Measurements from ENCODE around the gene UMAD1. TPM values are rescaled to one million over a fixed set of nuclear protein-coding genes. Genes with fewer than 3 reads are reported as not detected.

The UMAD1 gene
- total and polyA plus RNA-seq, 2 experiments from 2014 or later: 8.4 to 12.4 TPM

- Histone ChIP-seq H2AFZ (no peak overlapping the region), H3K27me3 (ENCODE audit: insufficient read depth) (no peaks in the 10 kb centered on the region), H3F3A (replicated peaks; ENCODE audit: low read depth) (no peaks in the 10 kb centered on the region), H3K9me2 (ENCODE audit: insufficient read depth) (no peaks in the 10 kb centered on the region), H3K4me2 (no peak overlapping the region), H3K27ac (ENCODE audit: low read depth) (no peak overlapping the region), H3K4me3 (no peak overlapping the region), H3K36me3 (ENCODE audit: insufficient read depth) (no peaks in the 10 kb centered on the region), H3K4me1 (ENCODE audit: insufficient read depth) (peaks cover 42% of the 10 kb centered on the region), H4K20me1 (replicated peaks; ENCODE audit: insufficient read depth) (no peaks in the 10 kb centered on the region), H3K79me2 (replicated peaks; ENCODE audit: insufficient read depth) (no peaks in the 10 kb centered on the region)
- Mint-ChIP-seq H3K27me3 (ENCODE audit: insufficient read depth, low read depth, poor library complexity) (peaks cover 4% of the 10 kb centered on the region), H3K4me1 (peaks cover 40% of the 10 kb centered on the region), H3K9me3 (no peaks in the 10 kb centered on the region; the same call in 2 of the 3 replicates), H3K4me3 (no peak overlapping the region), H3K27ac (no peak overlapping the region), H3K36me3 (ENCODE audit: low read depth) (no peaks in the 10 kb centered on the region)
- DNase-seq (ENCODE audit: low spot score) (no peak), ATAC-seq (no peak)
- TF ChIP-seq ZNF462 (CRISPR knock-in tag; IDR thresholded peaks at IDR 0.05) (no peak), NANOG (IDR thresholded peaks at IDR 0.05; ENCODE audit: borderline replicate concordance) (no peak), JUNB (IDR thresholded peaks at IDR 0.05; ENCODE audit: unreplicated experiment) (no peak), CREB1 (CRISPR knock-in tag; IDR thresholded peaks at IDR 0.05; ENCODE audit: low read depth) (no peak), EZH2 (IDR thresholded peaks at IDR 0.05; ENCODE audit: low read depth, unreplicated experiment) (no peak), REST (IDR thresholded peaks at IDR 0.05; ENCODE audit: unreplicated experiment) (no peak), EZH2phosphoT487 (IDR thresholded peaks at IDR 0.05; ENCODE audit: unreplicated experiment) (no peak), POLR2AphosphoS5 (IDR thresholded peaks at IDR 0.05; ENCODE audit: low read depth) (no peak), STAT1 (IDR thresholded peaks at IDR 0.05; ENCODE audit: unreplicated experiment) (no peak), ETS1 (IDR thresholded peaks at IDR 0.05) (no peak)
Measured at GRCh38 chr7:7819442-7820247, 179.1 kb downstream of the UMAD1 start.
